H1 (cell line): ENCODE measurements around the gene RB1. TPM values are rescaled to one million over a fixed set of nuclear protein-coding genes. Genes with fewer than 3 reads are reported as not detected.

Experiments
- ASH2L ChIP-seq: fragments of 200-600, 300-600 bp; sonication (generic); IDR thresholded peaks from one replicate; pipeline ENCODE4 v1.7.1; 2017; ENCODE audit warnings: low read length
- CHD1 ChIP-seq: IDR thresholded peaks from 2 replicates; pipeline ENCODE4 v1.6.1; 2012; ENCODE audit warnings: low read depth, low read length, improper control_type of control experiment
- EGR1 ChIP-seq: IDR thresholded peaks from 2 replicates; pipeline ENCODE4 v1.6.1; 2011; ENCODE audit warnings: low read depth, low read length, borderline replicate concordance
- EZH2 ChIP-seq: fragments of 200-600 bp; sonication (generic); IDR thresholded peaks from 2 replicates; pipeline ENCODE4 v1.7.1; 2012; ENCODE audit warnings: low read depth, mild to moderate bottlenecking, moderate library complexity, low read length, inconsistent platforms; ENCODE audit not compliant: severe bottlenecking
- KDM1A ChIP-seq: fragments of 200-600, 300-600 bp; sonication (generic); IDR thresholded peaks from 2 replicates; pipeline ENCODE4 v1.7.1; 2016; ENCODE audit warnings: mild to moderate bottlenecking, low read length, borderline replicate concordance
- KDM5A ChIP-seq: fragments of 200-600 bp; IDR thresholded peaks from 2 replicates; pipeline ENCODE4 v1.7.1; 2012; ENCODE audit warnings: mild to moderate bottlenecking, low read length, inconsistent platforms, mixed read lengths
- SIN3A ChIP-seq, 2 experiments: IDR thresholded peaks in 1 of 2; conservative IDR thresholded peaks in 1 of 2; 2 replicates each; pipeline ENCODE4 v1.6.1; 2011 to 2012; ENCODE audit warnings: low read length in 2 of 2, improper control_type of control experiment in 1 of 2, low read depth in 1 of 2, mild to moderate bottlenecking in 1 of 2
- SIRT6 ChIP-seq: IDR thresholded peaks from one replicate; pipeline ENCODE4 v1.7.1; 2012; ENCODE audit warnings: low read length, inconsistent platforms
- polyA plus RNA-seq, 7 experiments: library from polyadenylated mRNA; depleted of rRNA in 3 of 7; stranded (reverse) in 5 of 7; unstranded in 2 of 7; fragments of >200 nt in 5 of 7; fragments of 200-250 nt in 2 of 7; gene quantifications; 1 replicate in 5 of 7; 2 replicates in 1 of 7; 4 replicates in 1 of 7; pipeline versions ENCODE4 v1.2.1 to v1.2.3, GENCODE V29; 2011 to 2013; ENCODE audit warnings: missing spikeins in 2 of 7, mixed read lengths in 2 of 7
- total RNA-seq: library from RNA; stranded (reverse); fragmentation: NEBNext Ultra II Directional; extraction: Animal tissue kit (Norgen Biotek cat#: 25700); gene quantifications from 2 replicates; pipeline ENCODE4 v1.2.1, GENCODE V29; 2021

RB1 gene
- total and polyA plus RNA-seq, 2 of the 8 experiments (the other 6 are each of a cell fraction or from before 2014, with no cell fraction given) = 4.1 to 17.5 TPM

DNA sequence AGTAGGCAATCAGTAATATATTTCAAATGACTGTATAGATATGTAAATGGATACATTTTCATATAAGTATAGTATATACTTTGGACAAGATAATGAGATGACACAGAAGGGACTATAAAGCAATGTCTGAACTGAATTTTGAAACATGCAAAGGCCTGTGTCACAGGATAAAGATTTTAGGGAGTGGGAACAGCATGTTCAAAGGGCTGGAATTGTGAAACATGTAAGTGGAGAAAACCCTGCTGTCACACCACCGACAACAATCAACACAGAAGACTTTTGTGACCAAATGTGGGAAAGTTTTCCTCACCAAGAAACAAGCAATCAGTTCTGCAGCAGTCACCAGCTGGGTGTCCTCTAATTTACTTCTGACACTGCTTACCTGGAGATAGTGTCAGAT, 66.4 kb downstream of the RB1 start (continued):
- no peak for TF ChIP-seq KDM1A
- TF ChIP-seq SIN3A (conservative IDR thresholded peaks at IDR 0.05 in 1 of 2, IDR thresholded peaks at IDR 0.05 in 1 of 2; ENCODE audit: low read depth in 1 of 2, low read length in 2 of 2) = no peak
- no peak for TF ChIP-seq ASH2L
- no peak for TF ChIP-seq CHD1
- no peak for TF ChIP-seq EGR1
- no peak for TF ChIP-seq SIRT6
- no peak for TF ChIP-seq KDM5A
- TF ChIP-seq EZH2 = no peak
